Measurements from ENCODE around the gene CENPA.

GRCh38 chr2:26740890-26741302 lies 45.0 kb upstream of the CENPA start:
- TF ChIP-seq ZFX (IDR thresholded peaks at IDR 0.05) (no peak), ATF3 (IDR thresholded peaks at IDR 0.05) (no peak), FOSL1 (IDR thresholded peaks at IDR 0.05; ENCODE audit: low read depth) (no peak), POLR2A (IDR thresholded peaks at IDR 0.05; ENCODE audit: borderline replicate concordance, extremely low read depth, insufficient read depth, insufficient read length) (peak; percentile 35), SP1 (IDR thresholded peaks at IDR 0.05; ENCODE audit: low read depth) (no peak), EZH2 (IDR thresholded peaks at IDR 0.05) (no peak), YY1 (IDR thresholded peaks at IDR 0.05; ENCODE audit: extremely low read depth, insufficient replicate concordance, low read depth, low read length) (no peak)
- TF ChIP-seq, protein P1, sequence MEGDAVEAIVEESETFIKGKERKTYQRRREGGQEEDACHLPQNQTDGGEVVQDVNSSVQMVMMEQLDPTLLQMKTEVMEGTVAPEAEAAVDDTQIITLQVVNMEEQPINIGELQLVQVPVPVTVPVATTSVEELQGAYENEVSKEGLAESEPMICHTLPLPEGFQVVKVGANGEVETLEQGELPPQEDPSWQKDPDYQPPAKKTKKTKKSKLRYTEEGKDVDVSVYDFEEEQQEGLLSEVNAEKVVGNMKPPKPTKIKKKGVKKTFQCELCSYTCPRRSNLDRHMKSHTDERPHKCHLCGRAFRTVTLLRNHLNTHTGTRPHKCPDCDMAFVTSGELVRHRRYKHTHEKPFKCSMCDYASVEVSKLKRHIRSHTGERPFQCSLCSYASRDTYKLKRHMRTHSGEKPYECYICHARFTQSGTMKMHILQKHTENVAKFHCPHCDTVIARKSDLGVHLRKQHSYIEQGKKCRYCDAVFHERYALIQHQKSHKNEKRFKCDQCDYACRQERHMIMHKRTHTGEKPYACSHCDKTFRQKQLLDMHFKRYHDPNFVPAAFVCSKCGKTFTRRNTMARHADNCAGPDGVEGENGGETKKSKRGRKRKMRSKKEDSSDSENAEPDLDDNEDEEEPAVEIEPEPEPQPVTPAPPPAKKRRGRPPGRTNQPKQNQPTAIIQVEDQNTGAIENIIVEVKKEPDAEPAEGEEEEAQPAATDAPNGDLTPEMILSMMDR (IDR thresholded peaks at IDR 0.05 in 2 of 3, conservative IDR thresholded peaks at IDR 0.05 in 1 of 3; ENCODE audit: borderline replicate concordance in 1 of 3, insufficient read depth in 1 of 3, low read depth in 2 of 3, low read length in 2 of 3) = no peak

All from HCT116 (cell line).